ENCODE data around the gene BEND6.
"Not testable (repeated sequence)": the region's sequence is repeated elsewhere in the genome, so short reads cannot be mapped to it uniquely, and the experiment has no call there.

The BEND6 gene

DNA sequence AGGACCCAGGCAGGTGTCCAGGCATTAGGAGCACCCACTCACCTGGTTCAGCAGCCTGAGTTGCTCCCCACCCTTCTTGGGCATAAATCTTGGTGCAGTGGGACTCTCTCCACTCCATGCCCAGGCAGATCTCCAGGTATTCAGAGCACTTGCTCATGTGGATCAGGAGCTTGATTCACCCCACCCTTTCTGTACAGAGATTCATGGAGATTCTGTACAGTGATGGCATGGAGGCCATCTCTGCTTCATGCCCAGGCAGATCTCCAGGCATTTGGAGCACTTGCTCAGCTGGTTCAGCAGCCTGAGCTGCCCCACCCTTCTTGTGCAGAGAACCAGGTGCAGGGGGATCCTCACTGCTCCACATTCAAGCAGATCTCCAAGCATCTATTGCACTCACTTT lies 44.1 kb downstream of the BEND6 start:
- Histone ChIP-seq H3K27ac (no peak overlapping the region), H3K4me1 (no peaks in the 10 kb centered on the region), H3K27me3 (no peaks in the 10 kb centered on the region), H3K9me3 (peaks cover 0 to 8% (median 8%) of the 10 kb centered on the region in 3 donors), H3K36me3 (no peaks in the 10 kb centered on the region), H3K4me3 (no peak overlapping the region)
- DNase-seq = no peak
- intact Hi-C loops (cut with DNase I; ENCODE audit: low total_unique reads) = no loop called here
- TF ChIP-seq, protein P1, sequence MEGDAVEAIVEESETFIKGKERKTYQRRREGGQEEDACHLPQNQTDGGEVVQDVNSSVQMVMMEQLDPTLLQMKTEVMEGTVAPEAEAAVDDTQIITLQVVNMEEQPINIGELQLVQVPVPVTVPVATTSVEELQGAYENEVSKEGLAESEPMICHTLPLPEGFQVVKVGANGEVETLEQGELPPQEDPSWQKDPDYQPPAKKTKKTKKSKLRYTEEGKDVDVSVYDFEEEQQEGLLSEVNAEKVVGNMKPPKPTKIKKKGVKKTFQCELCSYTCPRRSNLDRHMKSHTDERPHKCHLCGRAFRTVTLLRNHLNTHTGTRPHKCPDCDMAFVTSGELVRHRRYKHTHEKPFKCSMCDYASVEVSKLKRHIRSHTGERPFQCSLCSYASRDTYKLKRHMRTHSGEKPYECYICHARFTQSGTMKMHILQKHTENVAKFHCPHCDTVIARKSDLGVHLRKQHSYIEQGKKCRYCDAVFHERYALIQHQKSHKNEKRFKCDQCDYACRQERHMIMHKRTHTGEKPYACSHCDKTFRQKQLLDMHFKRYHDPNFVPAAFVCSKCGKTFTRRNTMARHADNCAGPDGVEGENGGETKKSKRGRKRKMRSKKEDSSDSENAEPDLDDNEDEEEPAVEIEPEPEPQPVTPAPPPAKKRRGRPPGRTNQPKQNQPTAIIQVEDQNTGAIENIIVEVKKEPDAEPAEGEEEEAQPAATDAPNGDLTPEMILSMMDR (IDR thresholded peaks at IDR 0.05) = no peak

DNA sequence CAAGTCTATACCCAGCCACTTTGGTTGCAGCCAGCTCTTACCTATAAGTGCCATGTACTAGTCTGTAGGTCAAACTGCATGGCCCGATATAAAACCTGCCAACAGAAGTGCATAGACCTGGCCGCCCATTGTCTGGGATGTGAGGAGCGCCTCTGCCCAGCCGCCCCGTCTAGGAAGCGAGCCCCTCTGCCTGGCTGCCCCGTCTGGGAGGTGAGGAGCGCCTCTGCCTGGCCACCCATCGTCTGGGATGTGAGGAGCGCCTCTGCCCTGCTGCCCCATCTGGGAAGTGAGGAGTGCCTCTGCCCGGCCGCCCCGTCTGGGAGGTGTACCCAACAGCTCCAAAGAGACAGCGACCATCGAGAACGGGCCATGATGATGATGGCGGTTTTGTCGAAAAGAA lies 44.8 kb downstream of the BEND6 start:
- DNase-seq; H3K27me3 ChIP-seq; intact Hi-C loops (cut with DNase I; ENCODE audit: low total_unique reads); H3K27ac ChIP-seq; H3K36me3 ChIP-seq; H3K9me3 ChIP-seq; H3K4me1 ChIP-seq; H3K4me3 ChIP-seq: not testable (repeated sequence)

DNA sequence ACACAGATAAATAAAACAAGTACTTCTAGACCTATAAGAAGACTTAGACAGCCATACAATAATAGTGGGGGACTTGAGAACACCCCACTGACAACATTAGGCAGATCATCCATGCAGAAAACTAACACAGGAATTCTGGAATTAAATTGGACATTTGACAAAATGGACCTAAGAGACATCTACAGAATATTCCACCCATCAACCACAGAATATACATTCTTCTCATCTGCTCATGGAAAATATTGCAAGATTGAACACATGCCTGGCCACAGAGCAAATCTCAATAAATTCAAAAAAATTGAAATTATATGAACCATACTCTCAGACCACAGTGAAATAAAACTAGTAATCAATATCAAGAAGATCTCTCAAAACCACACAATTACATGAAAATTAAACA lies 47.3 kb downstream of the BEND6 start:
- Histone ChIP-seq H3K36me3 (no peaks in the 10 kb centered on the region), H3K9me3 (peaks cover 0 to 8% (median 8%) of the 10 kb centered on the region in 3 donors), H3K27ac (no peak overlapping the region), H3K4me1 (no peaks in the 10 kb centered on the region), H3K27me3 (no peaks in the 10 kb centered on the region), H3K4me3 (no peak overlapping the region)
- no peak for DNase-seq
- TF ChIP-seq, protein P1 (IDR thresholded peaks at IDR 0.05) = no peak
- intact Hi-C loops (cut with DNase I; ENCODE audit: low total_unique reads) = no loop called here

DNA sequence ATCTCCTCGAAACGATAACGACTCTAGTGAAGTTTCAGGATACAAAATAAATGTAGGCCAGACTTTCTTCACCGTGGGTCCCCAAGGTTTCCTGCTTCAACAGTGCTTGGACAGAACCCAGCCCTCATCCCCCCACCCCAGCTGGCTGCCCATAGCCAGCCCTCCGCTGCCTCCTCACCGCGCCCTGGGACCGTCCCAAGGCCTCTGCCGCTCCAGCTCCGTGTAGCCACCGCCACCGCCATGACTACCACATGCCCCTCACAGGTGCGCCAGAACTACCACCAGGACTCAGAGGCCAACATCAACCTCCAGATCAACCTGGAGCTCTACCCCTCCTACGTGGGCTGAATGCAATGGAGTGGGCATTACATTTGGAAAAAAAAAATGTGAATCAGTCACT lies 49.4 kb downstream of the BEND6 start:
- no peaks in the 10 kb centered on the region for H3K4me1 ChIP-seq
- no peaks in the 10 kb centered on the region for H3K36me3 ChIP-seq
- H3K27me3 ChIP-seq = no peaks in the 10 kb centered on the region
- no peak for DNase-seq
- H3K4me3 ChIP-seq = no peak overlapping the region
- H3K27ac ChIP-seq = no peak overlapping the region
- intact Hi-C loops (cut with DNase I; ENCODE audit: low total_unique reads) = no loop called here
- TF ChIP-seq, protein P1 (IDR thresholded peaks at IDR 0.05) = no peak
- H3K9me3 ChIP-seq = peaks cover 0 to 3% (median 2%) of the 10 kb centered on the region in 3 donors

DNA sequence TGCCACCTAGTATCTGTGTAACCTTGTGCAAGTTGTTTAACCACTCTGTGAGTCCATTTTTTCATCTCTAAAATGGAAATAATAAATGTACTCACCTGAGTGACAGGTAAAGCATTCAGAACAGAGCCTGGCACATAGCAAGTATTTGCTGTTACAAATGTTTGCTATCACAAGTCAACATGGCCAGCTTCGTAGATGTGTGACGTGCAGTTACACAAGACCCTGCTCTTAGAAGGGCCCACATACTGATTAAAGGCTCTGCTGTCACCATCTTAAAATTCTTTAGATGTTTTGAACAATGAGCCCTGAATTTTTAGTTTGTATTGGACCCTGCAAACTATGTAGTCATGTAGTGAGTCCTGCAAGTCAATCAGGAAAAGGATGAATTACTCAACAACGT lies 51.2 kb downstream of the BEND6 start:
- TF ChIP-seq, protein P1 (IDR thresholded peaks at IDR 0.05) = no peak
- intact Hi-C loops (cut with DNase I; ENCODE audit: low total_unique reads) = no loop called here
- Histone ChIP-seq H3K36me3 (no peaks in the 10 kb centered on the region), H3K4me1 (no peaks in the 10 kb centered on the region), H3K4me3 (no peak overlapping the region), H3K27me3 (no peaks in the 10 kb centered on the region), H3K9me3 (no peaks in the 10 kb centered on the region), H3K27ac (no peak overlapping the region)
- no peak for DNase-seq

DNA sequence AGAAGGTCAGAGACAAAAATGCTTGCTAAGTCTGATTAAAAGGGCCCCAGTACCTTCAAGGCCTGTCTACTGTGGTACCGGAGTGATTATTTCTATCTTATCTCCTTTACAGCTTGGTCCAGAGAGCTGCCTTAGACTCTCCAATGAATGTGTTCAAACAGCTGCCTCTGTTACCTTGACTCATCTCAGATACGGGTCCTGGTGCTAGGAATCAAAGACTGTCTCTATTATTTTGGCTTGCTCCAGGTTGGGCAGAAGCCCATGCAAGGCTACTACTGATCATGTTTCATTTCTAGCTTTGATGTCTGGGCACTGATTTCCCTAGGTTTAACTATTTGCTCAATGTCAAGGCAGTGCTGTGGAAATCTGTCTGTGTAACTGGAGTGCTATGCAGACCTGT lies 53.2 kb downstream of the BEND6 start:
- H3K36me3 ChIP-seq; H3K4me1 ChIP-seq; DNase-seq; H3K27me3 ChIP-seq; intact Hi-C loops (cut with DNase I; ENCODE audit: low total_unique reads); H3K4me3 ChIP-seq; H3K9me3 ChIP-seq; H3K27ac ChIP-seq: not testable (repeated sequence)

DNA sequence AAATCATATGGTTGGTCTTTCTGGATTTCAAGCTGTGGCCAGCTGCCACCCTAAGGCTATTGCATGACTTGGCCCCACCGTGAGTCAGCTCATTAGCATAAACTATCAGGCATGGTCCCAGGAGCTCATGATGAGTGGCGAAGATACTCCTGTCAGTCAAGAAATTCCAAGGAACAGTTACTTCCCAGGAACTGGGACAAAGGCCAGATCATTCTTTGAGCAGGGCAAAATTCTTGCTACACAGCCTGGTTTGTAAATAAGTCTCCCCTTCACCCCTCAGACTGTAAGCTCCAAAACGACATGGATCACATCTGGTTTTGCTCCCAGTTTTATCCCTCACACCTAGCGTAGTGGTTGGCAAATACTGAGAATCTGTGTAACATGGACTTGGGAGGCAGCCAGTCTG lies 58.6 kb downstream of the BEND6 start:
- intact Hi-C loops (cut with DNase I; ENCODE audit: low total_unique reads) = loop anchor here (10.0 kb wide), 1 partner anchor 311 kb away; no protein-coding TSS in a partner anchor
- TF ChIP-seq, protein P1 (IDR thresholded peaks at IDR 0.05) = no peak
- no peaks in the 10 kb centered on the region for H3K36me3 ChIP-seq
- no peaks in the 10 kb centered on the region for H3K4me1 ChIP-seq
- H3K9me3 ChIP-seq = no peaks in the 10 kb centered on the region
- DNase-seq = no peak
- H3K27me3 ChIP-seq = no peaks in the 10 kb centered on the region
- H3K27ac ChIP-seq = no peak overlapping the region
- H3K4me3 ChIP-seq = no peak overlapping the region

Data from tibial artery (tissue), 4 donors.